Astrocyte (in vitro differentiated cells and primary cell): Measurements from ENCODE around the gene LRRC36.

Source experiments
- CTCF ChIP-seq: IDR thresholded peaks from 2 replicates; pipeline ENCODE4 v1.5.1; 2011; ENCODE audit warnings: low read depth, mild to moderate bottlenecking, inconsistent platforms, low read length, moderate library complexity; ENCODE audit not compliant: insufficient read depth
- EZH2 ChIP-seq: IDR thresholded peaks from 2 replicates; pipeline ENCODE4 v1.6.1; 2012; ENCODE audit warnings: mild to moderate bottlenecking, low read length, inconsistent platforms; ENCODE audit not compliant: insufficient read depth

GRCh38 chr16:67327743-67328142 lies 1.1 kb downstream of the LRRC36 start:
- TF ChIP-seq CTCF (no peak), EZH2 (no peak)
